ENCODE data around the gene BUD23. TPM values are rescaled to one million over a fixed set of nuclear protein-coding genes. Genes with fewer than 3 reads are reported as not detected.
"Not testable (repeated sequence)": the region's sequence is repeated elsewhere in the genome, so short reads cannot be mapped to it uniquely, and the experiment has no call there.

The BUD23 gene
- total RNA-seq, 1 experiment from 2014 or later: 91.7 TPM

GRCh38 chr7:73652541-73652949 is 30.9 kb upstream of the BUD23 start:
- Histone ChIP-seq H3K36me3 (no peaks in the 10 kb centered on the region), H3K27me3 (peaks cover 19% of the 10 kb centered on the region), H3K4me3 (no peak overlapping the region)

GRCh38 chr7:73655309-73655708 is 28.1 kb upstream of the BUD23 start:
- not testable (repeated sequence) for H3K4me3 ChIP-seq; H3K27me3 ChIP-seq; H3K27ac ChIP-seq; H3K4me1 ChIP-seq; H3K9me3 ChIP-seq (replicated peaks); H3K36me3 ChIP-seq; DNase-seq

More at GRCh38 chr7:73652541-73652949, 30.9 kb upstream of the BUD23 start:
- no peaks in the 10 kb centered on the region for H3K4me1 ChIP-seq
- DNase-seq: no peak
- no peak overlapping the region for H3K27ac ChIP-seq
- H3K9me3 ChIP-seq (replicated peaks): peaks cover 5% of the 10 kb centered on the region; the same call in 1 of the 2 replicates

GRCh38 chr7:73659983-73660382 is 23.4 kb upstream of the BUD23 start:
- Histone ChIP-seq H3K4me1 (no peaks in the 10 kb centered on the region), H3K4me3 (no peak overlapping the region), H3K36me3 (no peaks in the 10 kb centered on the region), H3K9me3 (replicated peaks) (peaks cover 9% of the 10 kb centered on the region; the same call in 1 of the 2 replicates), H3K27ac (no peak overlapping the region), H3K27me3 (0 out of 2 replicates have a peak, but pooled peaks cover 4% of the 10 kb centered on the region)
- DNase-seq: no peak

GRCh38 chr7:73660594-73660993 is 22.8 kb upstream of the BUD23 start:
- H3K27ac ChIP-seq; H3K4me3 ChIP-seq; H3K4me1 ChIP-seq; H3K27me3 ChIP-seq; DNase-seq; H3K9me3 ChIP-seq (replicated peaks); H3K36me3 ChIP-seq: not testable (repeated sequence)

GRCh38 chr7:73663033-73663432 is 20.4 kb upstream of the BUD23 start:
- Histone ChIP-seq H3K27me3 (peaks cover 10% of the 10 kb centered on the region), H3K4me3 (no peak overlapping the region), H3K4me1 (no peaks in the 10 kb centered on the region), H3K27ac (no peak overlapping the region), H3K36me3 (no peaks in the 10 kb centered on the region), H3K9me3 (replicated peaks) (peaks cover 5% of the 10 kb centered on the region; the same call in 1 of the 2 replicates)
- no peak for DNase-seq

GRCh38 chr7:73667344-73668102 is 15.9 kb upstream of the BUD23 start, which contains the start of gene VPS37D:
Gene VPS37D (plus strand): TSS chr7:73667831. CDS start chr7:73667959, 128 bp downstream.
- H3K4me3 ChIP-seq: peak within 1 kb of the TSS; percentile 47
- peaks cover 5% of the 10 kb centered on the region; the same call in 1 of the 2 replicates for H3K9me3 ChIP-seq (replicated peaks)
- H3K36me3 ChIP-seq: no peaks in the 10 kb centered on the region
- peak; percentile 93 to 96 for DNase-seq
- H3K27ac ChIP-seq: no peak within 1 kb of the TSS
- H3K27me3 ChIP-seq: peaks cover 16% of the 10 kb centered on the region
- peaks cover 4% of the 10 kb centered on the region; the same call in 1 of the 2 replicates for H3K4me1 ChIP-seq

- Histone ChIP-seq H3K4me3 (peak overlapping the region; percentile 47), H3K27ac (no peak overlapping the region), H3K9me3 (replicated peaks) (no peaks in the 10 kb centered on the region), H3K27me3 (peaks cover 16% of the 10 kb centered on the region), H3K36me3 (no peaks in the 10 kb centered on the region), H3K4me1 (peaks cover 4% of the 10 kb centered on the region; the same call in 1 of the 2 replicates)
- peak; percentile 43 to 55 for DNase-seq
These were observed 15.1 kb upstream of the BUD23 start for GRCh38 chr7:73668103-73668885.

GRCh38 chr7:73668886-73669230 is 14.5 kb upstream of the BUD23 start:
- Histone ChIP-seq H3K4me3 (no peak overlapping the region), H3K27me3 (peaks cover 16% of the 10 kb centered on the region), H3K27ac (no peak overlapping the region), H3K4me1 (peaks cover 4% of the 10 kb centered on the region; the same call in 1 of the 2 replicates), H3K36me3 (no peaks in the 10 kb centered on the region), H3K9me3 (replicated peaks) (no peaks in the 10 kb centered on the region)
- DNase-seq: no peak

- DNase-seq: no peak
These were observed 14.1 kb upstream of the BUD23 start for GRCh38 chr7:73669288-73669701.

GRCh38 chr7:73669858-73670385 is 13.5 kb upstream of the BUD23 start:
- H3K27me3 ChIP-seq: peaks cover 13% of the 10 kb centered on the region
- DNase-seq: no peak

More at GRCh38 chr7:73669288-73669701, 14.1 kb upstream of the BUD23 start:
- Histone ChIP-seq H3K27me3 (peaks cover 16% of the 10 kb centered on the region), H3K4me3 (no peak overlapping the region), H3K36me3 (no peaks in the 10 kb centered on the region), H3K27ac (no peak overlapping the region), H3K9me3 (replicated peaks) (no peaks in the 10 kb centered on the region), H3K4me1 (peaks cover 4% of the 10 kb centered on the region; the same call in 1 of the 2 replicates)

GRCh38 chr7:73671322-73671661 is 12.1 kb upstream of the BUD23 start:
- H3K4me1 ChIP-seq: peaks cover 4% of the 10 kb centered on the region; the same call in 1 of the 2 replicates
- H3K27me3 ChIP-seq: peaks cover 7% of the 10 kb centered on the region; the same call in 1 of the 2 replicates
- no peaks in the 10 kb centered on the region for H3K9me3 ChIP-seq (replicated peaks)
- H3K4me3 ChIP-seq: peak overlapping the region; percentile 36
- H3K27ac ChIP-seq: no peak overlapping the region
- peak in 1 of 2 experiments; percentile 40 for DNase-seq
- no peaks in the 10 kb centered on the region for H3K36me3 ChIP-seq

More at GRCh38 chr7:73669858-73670385, 13.5 kb upstream of the BUD23 start:
- Histone ChIP-seq H3K4me1 (peaks cover 4% of the 10 kb centered on the region; the same call in 1 of the 2 replicates), H3K36me3 (no peaks in the 10 kb centered on the region), H3K27ac (no peak overlapping the region), H3K9me3 (replicated peaks) (no peaks in the 10 kb centered on the region), H3K4me3 (no peak overlapping the region)

GRCh38 chr7:73671857-73672445 is 11.4 kb upstream of the BUD23 start:
- Histone ChIP-seq H3K27ac (no peak overlapping the region), H3K4me1 (peaks cover 4% of the 10 kb centered on the region; the same call in 1 of the 2 replicates), H3K36me3 (no peaks in the 10 kb centered on the region), H3K9me3 (replicated peaks) (no peaks in the 10 kb centered on the region), H3K4me3 (no peak overlapping the region), H3K27me3 (0 out of 2 replicates have a peak, but pooled peaks cover 7% of the 10 kb centered on the region)
- no peak for DNase-seq

GRCh38 chr7:73674468-73675124 is 8.8 kb upstream of the BUD23 start:
- 0 out of 2 replicates have a peak, but pooled peaks cover under 1% of the 10 kb centered on the region for H3K27me3 ChIP-seq
- H3K4me1 ChIP-seq: peaks cover 4% of the 10 kb centered on the region; the same call in 1 of the 2 replicates
- no peak overlapping the region for H3K4me3 ChIP-seq
- H3K27ac ChIP-seq: no peak overlapping the region
- peaks cover 7% of the 10 kb centered on the region for H3K36me3 ChIP-seq
- no peak for DNase-seq
- no peaks in the 10 kb centered on the region for H3K9me3 ChIP-seq (replicated peaks)

GRCh38 chr7:73676062-73676461 is 7.3 kb upstream of the BUD23 start:
- not testable (repeated sequence) for H3K36me3 ChIP-seq; H3K27ac ChIP-seq; H3K9me3 ChIP-seq (replicated peaks); H3K27me3 ChIP-seq; DNase-seq; H3K4me1 ChIP-seq; H3K4me3 ChIP-seq
